ENCODE results near the gene LHX6. TPM values are rescaled to one million over a fixed set of nuclear protein-coding genes. Genes with fewer than 3 reads are reported as not detected.

LHX6 gene
- total RNA-seq, 1 experiment from 2014 or later = 1.8 TPM

DNA sequence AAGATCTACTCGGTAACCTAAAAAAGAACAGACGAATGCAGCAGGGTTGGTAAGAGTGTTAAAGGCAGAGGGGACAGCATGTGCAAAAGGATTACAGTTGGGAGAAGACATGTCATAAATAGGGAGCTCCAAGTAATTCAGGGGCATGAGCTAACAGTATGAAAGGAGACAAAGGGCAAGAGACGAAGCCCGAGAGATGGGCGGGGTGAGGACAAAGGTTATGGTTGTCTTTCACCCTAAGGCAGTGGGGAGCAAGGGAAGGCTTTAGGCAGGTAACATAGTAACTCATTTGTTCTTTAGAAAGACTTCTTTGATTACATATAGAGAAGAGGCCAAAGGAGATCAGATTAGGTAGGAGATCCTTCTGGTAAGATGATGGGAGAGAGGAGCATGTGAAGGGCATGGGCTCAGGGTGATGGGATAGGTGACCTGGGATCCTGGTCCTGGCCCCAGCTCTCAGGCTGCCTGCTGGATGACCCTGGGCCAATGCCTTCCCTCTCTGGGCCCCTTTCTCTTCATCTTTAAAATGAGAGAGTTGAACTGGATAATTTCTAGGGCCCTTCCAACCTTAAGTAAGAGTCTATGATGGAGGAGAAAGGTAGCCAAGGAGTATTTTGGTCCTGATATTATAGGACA lies 49.6 kb downstream of the LHX6 start:
- peaks cover 3% of the 10 kb centered on the region; the same call in 1 of the 2 replicates for H3K27me3 Mint-ChIP-seq (ENCODE audit: low read depth)
- no peak overlapping the region for H3K4ac ChIP-seq (ENCODE audit: low read depth, low read length)
- H4K91ac ChIP-seq (ENCODE audit: insufficient read length, low read depth, low read length) = no peak overlapping the region

More for the DNA sequence above, 49.6 kb downstream of the LHX6 start:
- H3K4me3 Mint-ChIP-seq = no peak overlapping the region
- H3K14ac ChIP-seq (ENCODE audit: insufficient read depth, low read length) = no peak overlapping the region
- H2BK15ac ChIP-seq (ENCODE audit: low read depth, low read length) = no peak overlapping the region
- no peak overlapping the region for H4K5ac ChIP-seq (ENCODE audit: insufficient read length, low read depth, low read length)
- H3K27me3 ChIP-seq (ENCODE audit: insufficient read depth, low read length) = no peaks in the 10 kb centered on the region
- no peak overlapping the region for H4K8ac ChIP-seq (replicated peaks; ENCODE audit: insufficient read length, low read depth, low read length)
- DNase-seq = no peak
- H3K4me1 Mint-ChIP-seq = peaks cover 2 to 12% of the 10 kb centered on the region in 2 experiments; a peak in 1 of 4 replicates
- no peaks in the 10 kb centered on the region for H3K36me3 Mint-ChIP-seq (ENCODE audit: insufficient read depth in 1 of 3, low read depth in 3 of 3)
- H3K9ac ChIP-seq (ENCODE audit: extremely low read depth, insufficient read length, low read length) = no peak overlapping the region
- H2BK20ac ChIP-seq (ENCODE audit: low read depth, low read length, poor library complexity, severe bottlenecking) = no peak overlapping the region
- H2BK5ac ChIP-seq (ENCODE audit: insufficient read length, low read length) = no peak overlapping the region
- H4K20me1 ChIP-seq (ENCODE audit: control insufficient read depth, insufficient read depth, insufficient read length) = no peaks in the 10 kb centered on the region
- TF ChIP-seq, protein P1, sequence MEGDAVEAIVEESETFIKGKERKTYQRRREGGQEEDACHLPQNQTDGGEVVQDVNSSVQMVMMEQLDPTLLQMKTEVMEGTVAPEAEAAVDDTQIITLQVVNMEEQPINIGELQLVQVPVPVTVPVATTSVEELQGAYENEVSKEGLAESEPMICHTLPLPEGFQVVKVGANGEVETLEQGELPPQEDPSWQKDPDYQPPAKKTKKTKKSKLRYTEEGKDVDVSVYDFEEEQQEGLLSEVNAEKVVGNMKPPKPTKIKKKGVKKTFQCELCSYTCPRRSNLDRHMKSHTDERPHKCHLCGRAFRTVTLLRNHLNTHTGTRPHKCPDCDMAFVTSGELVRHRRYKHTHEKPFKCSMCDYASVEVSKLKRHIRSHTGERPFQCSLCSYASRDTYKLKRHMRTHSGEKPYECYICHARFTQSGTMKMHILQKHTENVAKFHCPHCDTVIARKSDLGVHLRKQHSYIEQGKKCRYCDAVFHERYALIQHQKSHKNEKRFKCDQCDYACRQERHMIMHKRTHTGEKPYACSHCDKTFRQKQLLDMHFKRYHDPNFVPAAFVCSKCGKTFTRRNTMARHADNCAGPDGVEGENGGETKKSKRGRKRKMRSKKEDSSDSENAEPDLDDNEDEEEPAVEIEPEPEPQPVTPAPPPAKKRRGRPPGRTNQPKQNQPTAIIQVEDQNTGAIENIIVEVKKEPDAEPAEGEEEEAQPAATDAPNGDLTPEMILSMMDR (conservative IDR thresholded peaks at IDR 0.05) = no peak
- H3K9me3 Mint-ChIP-seq = no peaks in the 10 kb centered on the region
- no peaks in the 10 kb centered on the region for H3K4me1 ChIP-seq (ENCODE audit: insufficient read depth, low read length)
- H3K56ac ChIP-seq (ENCODE audit: insufficient read length, low read depth, low read length) = no peak overlapping the region
- no peak overlapping the region for H3K27ac Mint-ChIP-seq
- no peak overlapping the region for H2AFZ ChIP-seq (ENCODE audit: low read length)
- no peaks in the 10 kb centered on the region for H3K9me3 ChIP-seq (ENCODE audit: control insufficient read depth, low read depth, low read length)
- no peaks in the 10 kb centered on the region for H3K79me2 ChIP-seq (ENCODE audit: insufficient read depth, low read length)
- no peak overlapping the region for H3K18ac ChIP-seq (ENCODE audit: insufficient read length, low read depth, low read length)
- no peak overlapping the region for H3T11ph ChIP-seq (ENCODE audit: low read length)
- H3K79me1 ChIP-seq (ENCODE audit: insufficient read depth, low read depth, low read length, poor library complexity, severe bottlenecking) = no peaks in the 10 kb centered on the region
- H3K27ac ChIP-seq (ENCODE audit: insufficient read length, low read depth, low read length) = no peak overlapping the region
- H2AK5ac ChIP-seq (ENCODE audit: insufficient read length, low read length) = no peak overlapping the region
- no peak overlapping the region for H3K23ac ChIP-seq (ENCODE audit: insufficient read length, low read depth, low read length)
- WGBS (ENCODE audit: extremely low coverage, insufficient read length, low lambda C conversion rate) = no CpG with 5 or more reads among the region's 5 CpGs
- H3K4me2 ChIP-seq (ENCODE audit: insufficient read depth, insufficient read length, low read length) = no peak overlapping the region
- H2BK120ac ChIP-seq (ENCODE audit: low read depth, low read length, poor library complexity, severe bottlenecking) = no peak overlapping the region
- no peaks in the 10 kb centered on the region for H3K23me2 ChIP-seq (ENCODE audit: insufficient read length, low read depth, low read length, poor library complexity, severe bottlenecking)
- no peak overlapping the region for H2BK12ac ChIP-seq (ENCODE audit: insufficient read length, low read depth, low read length)

Measured in H9 (cell line).